GM19468 (cell line): Measurements from ENCODE around the gene PPP1R12B.
"Not testable (repeated sequence)": the region's sequence is repeated elsewhere in the genome, so short reads cannot be mapped to it uniquely, and the experiment has no call there.

ENCODE experiments used
- ATAC-seq: cut with Tn5 transposase; IDR thresholded peaks from one replicate; pipeline ENCODE4 v1.9.1; 2021; ENCODE audit warnings: mild to moderate bottlenecking, moderate library complexity, moderate number of reproducible peaks; ENCODE audit not compliant: unreplicated experiment; ENCODE audit errors: extremely low read depth

The PPP1R12B gene

GRCh38 chr1:202518180-202518579 is 169.7 kb downstream of the PPP1R12B start:
- ATAC-seq, result not testable (repeated sequence)

GRCh38 chr1:202518905-202519304 is 170.4 kb downstream of the PPP1R12B start:
- ATAC-seq, result not testable (repeated sequence)

GRCh38 chr1:202520129-202520856 is 171.8 kb downstream of the PPP1R12B start:
- not testable (repeated sequence) for ATAC-seq

- not testable (repeated sequence) for ATAC-seq
Observed at GRCh38 chr1:202520857-202521216, 172.3 kb downstream of the PPP1R12B start.

- ATAC-seq, result not testable (repeated sequence)
Observed at GRCh38 chr1:202521484-202521883, 173.0 kb downstream of the PPP1R12B start.

GRCh38 chr1:202521886-202522285 is 173.4 kb downstream of the PPP1R12B start:
- ATAC-seq, result no peak

GRCh38 chr1:202526056-202526455 is 177.6 kb downstream of the PPP1R12B start:
- not testable (repeated sequence) for ATAC-seq

GRCh38 chr1:202528096-202528722 is 179.7 kb downstream of the PPP1R12B start:
- not testable (repeated sequence) for ATAC-seq

GRCh38 chr1:202530686-202531085 is 182.2 kb downstream of the PPP1R12B start:
- not testable (repeated sequence) for ATAC-seq

GRCh38 chr1:202531472-202531811 is 182.9 kb downstream of the PPP1R12B start:
- ATAC-seq, result no peak

GRCh38 chr1:202531812-202532616 is 183.5 kb downstream of the PPP1R12B start:
- ATAC-seq, result not testable (repeated sequence)

GRCh38 chr1:202539166-202539574 is 190.7 kb downstream of the PPP1R12B start:
- ATAC-seq, result not testable (repeated sequence)

- not testable (repeated sequence) for ATAC-seq
Observed at GRCh38 chr1:202539583-202539982, 191.1 kb downstream of the PPP1R12B start.

GRCh38 chr1:202540014-202540413 is 191.5 kb downstream of the PPP1R12B start:
- ATAC-seq, result no peak

GRCh38 chr1:202540448-202540847 is 191.9 kb downstream of the PPP1R12B start:
- ATAC-seq, result no peak

- ATAC-seq, result not testable (repeated sequence)
Observed at GRCh38 chr1:202540858-202541257, 192.4 kb downstream of the PPP1R12B start.

GRCh38 chr1:202542415-202542814 is 193.9 kb downstream of the PPP1R12B start:
- not testable (repeated sequence) for ATAC-seq

- not testable (repeated sequence) for ATAC-seq
Observed at GRCh38 chr1:202543537-202543936, 195.0 kb downstream of the PPP1R12B start.

- ATAC-seq, result not testable (repeated sequence)
Observed at GRCh38 chr1:202544766-202545449, 196.4 kb downstream of the PPP1R12B start.

GRCh38 chr1:202545647-202546303 is 197.3 kb downstream of the PPP1R12B start:
- not testable (repeated sequence) for ATAC-seq
